NCI-H2196 treated with DMSO at 0.1 percent for 48 hours (cell line): ENCODE measurements around the gene BDKRB2.

Experiments used
- DNase-seq: peaks from one replicate; lab custom pipeline; 2025; ENCODE audit not compliant: unreplicated experiment; lab: John Stamatoyannopoulos, UW

The BDKRB2 gene

DNA sequence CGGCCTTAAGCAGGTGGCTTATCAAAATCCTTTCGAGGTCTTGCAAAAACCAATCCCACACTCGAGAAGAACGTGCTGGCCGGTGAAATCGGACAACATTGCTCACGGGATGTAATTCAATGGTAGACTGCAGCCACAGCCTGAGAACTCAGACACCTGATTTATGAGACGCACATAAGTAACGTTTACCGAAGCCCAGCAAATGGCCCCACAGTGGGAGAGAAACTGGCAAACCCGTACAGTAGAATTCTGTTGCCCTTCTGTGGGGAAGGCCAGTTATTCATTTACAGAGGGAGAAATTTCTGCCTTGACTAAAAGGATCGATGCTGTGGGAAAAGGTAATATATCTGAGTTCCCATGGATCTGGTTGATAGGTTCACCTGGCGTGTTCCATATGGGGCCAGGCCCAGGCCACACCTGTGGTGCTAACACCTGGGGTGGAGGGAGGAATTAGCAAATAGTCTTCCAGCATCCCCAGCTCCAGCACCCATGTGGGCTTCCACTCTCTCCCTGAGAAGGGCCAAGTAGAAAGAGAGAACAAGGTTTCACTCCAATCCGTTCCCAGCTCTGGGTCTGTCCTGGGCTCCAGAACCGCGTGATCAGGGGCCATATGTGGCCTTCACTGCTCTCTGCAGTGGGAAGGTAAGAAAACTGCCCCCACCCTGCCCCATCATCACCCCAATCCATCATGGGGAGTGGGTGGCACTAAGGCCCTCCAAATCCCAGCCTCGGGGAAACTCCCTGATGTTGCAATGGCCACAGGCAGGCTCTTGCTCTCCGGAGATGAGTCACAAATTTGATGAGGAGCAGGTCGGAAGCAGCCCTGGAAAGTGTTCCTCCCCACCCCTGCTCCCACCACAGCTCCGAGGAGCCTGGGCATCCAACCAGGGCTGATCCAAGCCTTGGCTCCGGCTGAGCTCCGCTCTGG, 64.1 kb downstream of the BDKRB2 start:
- no peak for DNase-seq

DNA sequence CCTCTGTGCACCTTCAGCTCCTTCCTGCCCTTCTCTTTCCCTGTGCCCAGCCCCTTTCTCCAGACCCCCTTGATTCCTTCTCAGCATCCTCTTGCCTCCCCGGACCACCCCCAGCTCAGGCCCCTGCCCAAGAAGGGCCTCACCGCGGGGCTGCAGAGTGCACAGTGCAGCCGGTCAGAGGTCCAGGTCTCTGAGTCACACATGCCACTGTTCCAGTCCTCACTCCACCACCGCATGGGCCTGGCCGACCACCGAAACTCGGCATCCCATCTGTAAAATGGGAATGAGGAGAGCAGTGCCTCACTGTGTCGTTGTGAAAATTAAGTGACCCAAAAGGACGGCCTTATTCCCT, 64.7 kb downstream of the BDKRB2 start:
- DNase-seq: no peak

DNA sequence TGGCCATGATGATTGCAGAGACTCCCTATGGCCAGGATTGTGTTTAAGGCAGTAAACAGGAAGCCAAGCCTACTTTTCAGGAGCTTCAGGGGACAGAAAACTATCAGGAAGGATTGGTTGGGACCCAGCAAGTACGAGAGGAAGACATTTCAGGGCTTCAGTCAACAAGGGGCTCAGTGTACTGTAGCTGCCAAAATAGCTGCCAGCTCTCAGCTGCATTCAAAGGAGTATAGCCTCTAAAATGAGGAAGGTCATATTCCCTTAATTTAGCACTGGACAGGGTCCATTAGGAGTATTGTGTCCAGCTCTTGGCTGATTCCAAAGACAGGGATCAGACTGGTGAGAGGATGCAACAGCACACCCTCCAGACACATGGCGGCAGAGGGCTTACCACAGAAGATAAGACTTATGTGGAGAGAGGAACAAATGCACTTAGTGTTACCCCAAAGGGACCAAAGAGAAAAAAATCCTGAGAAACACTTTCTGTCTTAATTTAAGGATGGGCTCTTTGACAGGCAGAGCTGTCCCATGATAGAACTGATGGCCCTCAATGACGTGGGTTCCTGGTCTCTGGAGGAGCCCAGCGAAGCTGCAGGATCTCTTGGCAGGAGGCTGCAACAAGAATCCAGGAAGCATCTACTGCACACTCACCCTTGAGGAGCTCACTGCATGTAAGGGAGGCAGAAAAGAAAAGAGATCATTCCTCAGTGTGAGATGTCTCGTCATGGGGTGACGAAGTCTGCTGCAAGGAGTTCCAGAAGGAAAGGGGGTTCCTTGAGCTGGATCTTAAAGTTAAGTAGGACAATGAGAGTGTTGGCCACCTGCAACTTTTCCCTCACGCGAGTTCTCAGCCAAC, 66.2 kb downstream of the BDKRB2 start:
- DNase-seq: no peak

DNA sequence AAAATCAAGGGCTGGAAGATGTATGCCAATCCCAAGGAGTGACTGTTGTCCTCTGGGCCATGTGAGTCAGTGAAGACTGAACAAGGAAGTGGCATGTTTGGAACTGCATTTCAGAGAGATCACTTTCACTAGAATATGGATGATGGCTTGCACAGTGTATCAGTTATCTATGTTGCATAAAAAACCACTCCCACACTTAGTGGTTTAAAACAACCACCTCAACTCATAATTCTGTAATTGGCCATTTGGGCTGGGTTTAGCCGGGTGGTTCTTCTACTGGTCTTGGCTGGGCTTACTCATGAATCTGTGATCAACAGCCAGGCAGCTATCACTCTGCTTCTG, 66.8 kb downstream of the BDKRB2 start:
- DNase-seq: no peak

DNA sequence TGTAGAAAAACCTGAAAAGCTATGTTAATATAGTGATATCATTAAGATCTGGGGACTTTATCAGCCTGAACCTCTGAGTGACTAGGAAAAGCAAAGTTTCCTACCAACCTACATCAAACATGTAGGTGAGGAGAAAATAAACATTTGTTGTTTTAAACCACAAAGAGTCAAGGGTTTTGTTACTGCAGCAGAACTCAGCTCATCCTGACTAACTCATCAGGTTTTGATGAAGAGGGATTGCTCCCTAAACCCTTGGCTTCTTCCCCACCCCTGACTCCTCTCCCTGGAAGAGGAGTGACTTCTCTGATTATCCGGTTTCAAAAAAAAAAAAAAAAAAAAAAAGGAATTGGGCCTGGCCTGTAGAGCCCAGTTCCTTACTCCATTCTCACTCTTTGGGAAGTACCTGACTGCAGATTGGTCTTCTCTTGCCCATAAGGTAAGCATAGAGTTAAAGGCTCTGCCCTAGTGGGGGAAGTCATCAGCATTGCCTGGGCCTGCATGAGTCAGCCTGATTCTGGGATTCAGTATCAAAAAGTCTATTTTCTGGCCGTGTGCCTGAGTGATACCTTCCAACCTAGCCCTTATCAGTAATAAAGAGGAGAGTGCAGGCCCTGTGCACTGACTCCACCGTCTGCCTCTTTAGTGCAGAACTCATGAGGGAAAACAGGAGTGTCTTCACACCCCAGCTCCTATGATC, 68.3 kb downstream of the BDKRB2 start:
- DNase-seq: no peak

DNA sequence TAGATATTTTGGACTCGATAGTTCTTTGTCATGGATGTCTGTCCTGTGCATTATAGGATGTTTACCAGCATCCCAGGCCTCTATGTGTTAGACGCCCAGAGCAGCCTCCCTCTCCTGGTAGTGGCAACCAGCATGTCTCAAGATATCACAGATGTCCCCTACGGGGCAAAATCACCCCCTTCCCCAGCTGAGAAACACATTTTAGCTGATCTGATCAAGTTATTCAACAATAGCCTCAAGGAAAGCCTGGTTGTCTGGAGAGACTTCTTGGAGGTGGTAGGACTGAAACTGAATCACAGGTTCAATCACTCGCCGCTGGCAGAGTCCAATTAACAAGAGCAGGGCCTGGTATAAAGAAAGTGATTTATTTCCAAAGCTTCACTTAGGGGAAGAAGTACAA, 69.0 kb downstream of the BDKRB2 start:
- no peak for DNase-seq

DNA sequence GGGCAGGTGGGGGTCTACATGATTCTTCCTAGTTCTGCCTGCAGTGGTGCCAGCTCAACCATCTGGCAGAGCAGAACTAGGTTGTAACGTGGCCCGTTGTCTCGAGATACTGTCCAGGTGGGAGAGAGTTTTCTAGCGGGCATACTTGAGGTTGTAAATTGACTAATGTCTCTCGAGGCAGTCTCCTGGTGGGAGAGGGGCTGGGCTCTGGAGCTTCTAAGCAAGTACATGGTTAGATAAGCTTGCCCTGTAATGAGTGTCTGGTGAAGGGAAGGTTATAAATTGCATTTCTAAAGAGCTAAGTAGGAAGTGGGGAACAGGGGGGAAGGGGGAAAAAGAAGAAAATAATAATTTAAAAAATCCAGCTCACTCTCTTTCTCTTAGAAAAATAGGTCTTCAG, 69.5 kb downstream of the BDKRB2 start:
- DNase-seq: no peak

DNA sequence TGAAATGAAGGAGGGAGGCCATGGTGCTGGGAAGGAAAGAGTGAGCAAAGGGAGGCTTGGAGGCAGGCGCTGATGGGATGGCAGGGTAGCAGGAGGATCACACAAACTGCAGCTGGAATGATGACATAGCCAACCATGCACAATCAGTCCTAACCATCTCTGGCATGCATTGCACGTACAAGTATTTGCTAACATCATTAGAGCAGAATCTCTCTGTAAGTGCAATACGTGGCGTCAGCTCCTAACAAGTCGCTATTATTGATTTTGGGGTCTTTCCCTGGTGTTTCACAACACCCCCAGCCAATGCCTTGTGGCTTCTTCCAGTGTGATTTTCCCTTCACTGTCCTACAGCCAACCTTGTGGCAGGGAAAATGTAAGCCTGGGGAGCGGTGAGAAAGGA, 69.9 kb downstream of the BDKRB2 start:
- DNase-seq: no peak

DNA sequence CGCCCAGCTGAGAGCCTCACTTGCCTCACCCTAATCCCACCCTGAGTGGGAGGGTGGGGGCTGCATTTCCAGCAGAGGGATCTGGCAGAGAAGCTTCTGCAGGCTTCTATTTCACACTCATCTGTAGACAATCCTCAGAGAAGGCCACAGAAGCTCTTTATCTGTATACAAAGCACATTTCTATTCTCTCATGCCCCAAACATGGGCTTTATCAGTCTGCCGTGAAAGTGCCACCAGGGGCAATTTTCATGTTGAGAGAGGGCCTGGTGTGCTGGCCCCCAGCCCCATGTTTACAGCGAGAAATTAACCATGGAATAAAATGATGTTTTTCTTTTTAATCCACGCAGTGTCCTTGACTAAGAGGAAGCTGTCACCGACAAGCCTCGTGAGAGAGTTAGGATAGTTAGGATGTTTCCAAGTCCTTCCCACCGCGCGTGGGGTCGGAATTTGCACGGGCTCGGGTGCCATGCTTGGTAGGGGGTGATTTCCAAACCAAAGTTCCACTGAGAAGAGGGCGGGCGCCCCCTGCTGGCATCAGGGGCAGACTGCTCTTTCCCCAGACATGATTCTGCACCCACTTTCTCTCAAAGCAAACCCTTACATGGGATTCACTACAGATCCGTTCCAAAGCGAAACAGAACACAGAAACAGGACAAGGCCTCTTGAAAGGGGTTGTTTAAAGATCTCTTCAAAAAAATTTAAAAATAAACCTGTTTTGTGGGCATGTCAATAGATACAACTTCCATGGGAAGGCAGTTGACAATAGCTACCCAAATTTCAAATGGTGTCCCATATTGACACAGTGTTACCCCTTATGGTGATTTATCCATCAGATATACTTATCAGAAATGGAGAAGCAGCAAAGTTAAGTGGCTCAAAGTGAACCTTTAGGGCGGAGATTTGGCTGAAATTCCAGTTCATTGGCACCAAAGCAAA, 70.8 kb downstream of the BDKRB2 start:
- DNase-seq: no peak

DNA sequence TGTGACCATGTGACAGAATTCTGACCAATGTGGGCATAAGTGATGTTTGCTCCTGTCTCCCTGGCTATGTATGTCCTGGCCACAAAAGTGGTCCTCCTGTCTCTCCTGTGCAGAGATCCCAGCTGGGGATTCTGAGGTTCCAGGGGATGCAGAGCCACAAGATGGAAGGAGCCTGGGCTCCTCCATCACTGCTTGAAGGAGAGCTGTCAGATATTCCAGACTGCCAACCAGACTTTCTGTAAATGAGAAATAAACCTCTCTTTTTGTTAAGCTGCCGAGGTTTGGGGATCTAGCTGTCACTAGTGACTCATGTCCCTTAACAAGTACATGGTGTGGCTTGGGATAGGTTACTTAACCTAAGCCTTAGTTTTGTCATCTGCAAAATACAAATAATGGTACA, 73.3 kb downstream of the BDKRB2 start:
- no peak for DNase-seq

DNA sequence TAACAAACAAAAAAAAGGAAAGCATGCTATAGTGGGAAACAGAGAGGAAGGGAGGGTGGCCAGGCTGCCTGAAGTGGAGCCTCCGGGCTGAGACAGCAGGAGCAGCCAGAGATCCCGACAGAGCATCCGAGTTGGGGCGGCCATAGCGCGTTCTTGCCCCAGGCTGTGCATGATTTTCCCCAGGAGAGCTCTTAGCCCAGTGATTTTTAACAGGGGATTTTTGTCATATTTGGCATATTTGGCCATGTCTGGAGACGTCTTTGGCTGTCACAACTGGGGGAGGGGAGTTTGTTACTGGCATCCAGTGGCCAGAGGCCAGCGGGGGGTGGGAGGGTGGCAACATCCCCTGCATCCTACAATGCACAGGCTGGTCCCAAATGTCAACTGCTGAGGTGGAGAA, 74.9 kb downstream of the BDKRB2 start:
- DNase-seq: no peak

DNA sequence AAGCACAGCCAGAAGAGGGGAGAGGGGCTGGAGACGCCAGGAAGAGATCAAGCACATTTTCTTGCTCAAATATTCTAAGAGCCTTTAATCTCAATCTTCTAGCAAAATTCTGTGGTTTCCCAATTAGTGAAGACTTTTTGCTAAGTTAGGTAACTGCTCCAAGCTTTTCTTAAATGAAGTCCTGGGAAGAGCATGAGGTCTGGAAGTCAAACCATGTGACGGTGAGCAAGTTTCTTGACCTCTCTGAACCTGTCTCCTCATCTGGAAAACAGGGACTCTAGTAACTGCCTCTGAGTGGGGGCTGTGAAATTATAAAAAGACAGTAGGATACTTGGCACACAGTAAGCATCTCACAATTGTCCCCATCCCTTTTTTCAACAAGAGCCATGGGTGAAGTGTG, 75.5 kb downstream of the BDKRB2 start:
- DNase-seq: no peak

DNA sequence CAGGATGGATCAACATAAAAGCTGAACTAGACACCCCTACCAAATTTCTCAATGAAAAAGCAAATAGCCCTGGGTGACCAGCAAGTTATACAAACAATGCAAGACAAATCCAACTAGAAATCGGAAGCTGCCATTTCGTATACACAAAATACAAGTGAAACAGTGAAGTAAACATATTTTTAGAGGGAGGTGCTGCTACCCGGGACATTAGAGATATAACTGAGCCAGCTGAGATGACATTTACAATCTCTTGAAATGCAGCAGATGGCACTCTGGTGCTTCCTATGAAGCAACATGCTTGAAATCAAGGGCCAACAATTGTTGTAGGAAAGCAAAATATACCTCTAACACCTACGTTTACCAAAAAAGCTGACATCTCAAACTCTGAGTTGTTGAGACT, 76.8 kb downstream of the BDKRB2 start:
- no peak for DNase-seq

DNA sequence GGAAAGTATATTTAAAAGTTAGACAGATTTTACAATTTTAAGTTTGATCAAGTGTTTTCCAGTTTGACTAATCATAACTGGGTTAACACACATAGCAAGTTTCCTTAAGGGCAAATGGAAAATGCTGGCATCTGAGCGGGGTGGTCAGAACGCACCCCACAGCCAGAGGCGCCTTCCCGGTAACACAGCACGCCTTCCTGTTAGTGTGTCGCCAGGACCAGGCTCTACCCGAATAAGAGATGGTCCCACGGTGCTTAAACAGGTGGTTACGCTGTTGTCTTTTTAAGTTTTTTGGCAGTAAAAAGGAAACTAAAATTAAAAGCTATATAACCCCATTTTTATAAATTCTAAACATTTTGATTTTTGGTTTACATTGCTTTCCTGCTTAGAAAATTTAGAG, 79.4 kb downstream of the BDKRB2 start:
- DNase-seq: no peak

DNA sequence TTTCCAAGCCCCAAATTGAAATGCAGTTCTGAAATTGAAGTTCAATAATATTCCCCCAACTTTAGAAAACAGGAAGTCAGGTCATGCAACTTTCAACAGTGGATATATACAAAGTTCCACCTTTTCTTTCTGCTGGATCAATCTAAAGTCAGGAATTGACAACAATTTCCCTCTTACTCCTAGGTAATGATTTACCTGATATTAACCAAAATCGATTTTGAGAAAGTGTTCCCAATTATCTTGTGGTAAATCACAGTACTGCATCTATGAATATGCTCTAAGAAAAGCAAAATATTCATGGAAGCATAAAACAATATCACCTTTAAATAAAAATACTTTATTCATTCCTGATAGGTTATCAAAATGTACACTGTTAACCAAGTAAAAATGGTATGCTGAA, 79.8 kb downstream of the BDKRB2 start:
- no peak for DNase-seq

DNA sequence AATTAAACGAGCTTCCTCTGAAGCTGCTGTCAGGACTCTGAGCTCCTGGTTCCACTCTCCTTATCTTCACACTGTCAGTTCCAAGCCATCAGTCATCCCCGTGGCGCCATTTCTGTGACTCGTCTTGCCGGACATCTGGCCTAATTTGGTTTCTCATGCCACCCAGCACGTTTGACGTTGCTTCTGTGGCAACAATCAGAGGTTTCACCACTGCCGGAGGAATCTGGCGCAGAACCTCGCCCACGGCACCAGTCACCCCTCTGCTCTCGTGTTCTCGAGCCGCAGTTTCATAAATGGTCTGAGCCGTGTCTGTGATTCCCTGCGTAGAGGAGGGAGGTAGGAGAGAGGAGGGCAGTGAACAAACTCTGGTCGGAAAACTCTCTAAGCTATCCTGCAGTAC, 81.0 kb downstream of the BDKRB2 start:
- DNase-seq: no peak

DNA sequence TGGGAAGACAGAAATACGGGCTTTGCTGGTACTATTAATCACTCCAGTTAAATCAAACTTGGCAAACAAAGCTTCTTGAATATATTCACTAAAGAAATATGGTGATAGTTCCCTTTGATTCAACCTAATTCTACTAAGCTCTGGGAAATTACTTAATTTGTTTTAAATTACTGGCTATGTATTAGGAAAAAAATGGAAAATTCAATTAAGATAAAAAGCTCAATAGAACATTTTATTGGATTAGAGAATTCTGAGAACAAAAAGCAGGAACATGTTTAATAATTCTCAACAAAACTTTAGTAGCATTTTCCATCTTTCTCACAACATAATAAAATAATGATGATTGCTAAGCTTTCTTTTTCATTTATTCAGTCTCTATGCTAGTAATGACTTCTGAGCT, 81.6 kb downstream of the BDKRB2 start:
- no peak for DNase-seq

DNA sequence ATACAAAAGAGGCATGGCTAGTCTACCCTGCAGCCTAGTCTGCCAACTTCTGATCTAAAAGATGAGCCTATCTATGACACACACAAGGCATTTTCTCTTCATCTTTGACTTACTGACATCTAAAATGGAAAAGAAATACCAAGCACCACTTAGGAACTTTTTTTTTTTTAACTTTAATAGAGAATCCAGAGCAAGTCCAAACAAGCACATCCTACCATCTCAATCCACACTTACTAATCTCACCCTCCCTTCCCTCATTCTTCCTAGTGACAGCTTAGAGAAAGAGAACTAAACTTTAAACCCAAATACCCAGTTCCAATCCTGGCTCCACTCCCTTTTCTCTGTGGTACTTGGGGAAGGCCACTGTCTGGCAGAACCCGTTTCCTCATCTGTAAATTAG, 83.2 kb downstream of the BDKRB2 start:
- no peak for DNase-seq
